ENCODE measurements around the gene TAF6L.
"Not testable (repeated sequence)": the region's sequence is repeated elsewhere in the genome, so short reads cannot be mapped to it uniquely, and the experiment has no call there.

Gene TAF6L, protein sequence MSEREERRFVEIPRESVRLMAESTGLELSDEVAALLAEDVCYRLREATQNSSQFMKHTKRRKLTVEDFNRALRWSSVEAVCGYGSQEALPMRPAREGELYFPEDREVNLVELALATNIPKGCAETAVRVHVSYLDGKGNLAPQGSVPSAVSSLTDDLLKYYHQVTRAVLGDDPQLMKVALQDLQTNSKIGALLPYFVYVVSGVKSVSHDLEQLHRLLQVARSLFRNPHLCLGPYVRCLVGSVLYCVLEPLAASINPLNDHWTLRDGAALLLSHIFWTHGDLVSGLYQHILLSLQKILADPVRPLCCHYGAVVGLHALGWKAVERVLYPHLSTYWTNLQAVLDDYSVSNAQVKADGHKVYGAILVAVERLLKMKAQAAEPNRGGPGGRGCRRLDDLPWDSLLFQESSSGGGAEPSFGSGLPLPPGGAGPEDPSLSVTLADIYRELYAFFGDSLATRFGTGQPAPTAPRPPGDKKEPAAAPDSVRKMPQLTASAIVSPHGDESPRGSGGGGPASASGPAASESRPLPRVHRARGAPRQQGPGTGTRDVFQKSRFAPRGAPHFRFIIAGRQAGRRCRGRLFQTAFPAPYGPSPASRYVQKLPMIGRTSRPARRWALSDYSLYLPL

GRCh38 chr11:62771144-62772021 lies at the start of gene TAF6L:
TSS of gene TAF6L (plus strand) at chr11:62771396. CDS start at chr11:62775784, 4,388 bp downstream.
- DNase-seq, result peak; percentile 89 to 93

- DNase-seq, result no peak
Measured at GRCh38 chr11:62721994-62722393, 49.2 kb upstream of the TAF6L start.

DNA sequence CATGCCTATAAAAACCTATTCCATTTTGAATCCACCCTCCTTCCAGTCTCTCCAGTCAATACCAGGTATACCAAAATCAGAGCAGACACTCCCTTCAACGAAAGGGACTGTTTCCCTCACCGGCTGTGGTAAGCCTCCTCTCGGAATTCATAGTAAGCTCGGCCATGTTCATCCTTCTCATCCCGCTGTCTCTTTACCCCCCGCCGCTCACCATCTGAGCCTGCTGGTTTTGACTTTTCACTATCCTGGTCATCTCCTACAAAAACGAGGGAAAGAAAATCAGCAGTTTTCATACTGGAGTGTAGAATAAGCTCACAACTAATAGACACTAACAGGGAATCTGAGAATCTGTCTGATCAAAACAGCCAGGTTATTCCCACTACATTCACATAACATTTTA lies 47.0 kb upstream of the TAF6L start:
- DNase-seq, result no peak

GRCh38 chr11:62725646-62726045 lies 45.5 kb upstream of the TAF6L start:
- no peak for DNase-seq

GRCh38 chr11:62726156-62726914 lies 44.9 kb upstream of the TAF6L start:
- no peak for DNase-seq

GRCh38 chr11:62726915-62727164 lies 44.4 kb upstream of the TAF6L start:
- no peak for DNase-seq

GRCh38 chr11:62727165-62727871 lies 43.9 kb upstream of the TAF6L start, which contains the start of gene HNRNPUL2:
TSS of gene HNRNPUL2 (minus strand) at chr11:62727457. CDS start at chr11:62727156, 301 bp downstream.
- peak; percentile 99 for DNase-seq

- DNase-seq, result peak; percentile 91 to 97
Measured at GRCh38 chr11:62727872-62728170, 43.4 kb upstream of the TAF6L start.

DNA sequence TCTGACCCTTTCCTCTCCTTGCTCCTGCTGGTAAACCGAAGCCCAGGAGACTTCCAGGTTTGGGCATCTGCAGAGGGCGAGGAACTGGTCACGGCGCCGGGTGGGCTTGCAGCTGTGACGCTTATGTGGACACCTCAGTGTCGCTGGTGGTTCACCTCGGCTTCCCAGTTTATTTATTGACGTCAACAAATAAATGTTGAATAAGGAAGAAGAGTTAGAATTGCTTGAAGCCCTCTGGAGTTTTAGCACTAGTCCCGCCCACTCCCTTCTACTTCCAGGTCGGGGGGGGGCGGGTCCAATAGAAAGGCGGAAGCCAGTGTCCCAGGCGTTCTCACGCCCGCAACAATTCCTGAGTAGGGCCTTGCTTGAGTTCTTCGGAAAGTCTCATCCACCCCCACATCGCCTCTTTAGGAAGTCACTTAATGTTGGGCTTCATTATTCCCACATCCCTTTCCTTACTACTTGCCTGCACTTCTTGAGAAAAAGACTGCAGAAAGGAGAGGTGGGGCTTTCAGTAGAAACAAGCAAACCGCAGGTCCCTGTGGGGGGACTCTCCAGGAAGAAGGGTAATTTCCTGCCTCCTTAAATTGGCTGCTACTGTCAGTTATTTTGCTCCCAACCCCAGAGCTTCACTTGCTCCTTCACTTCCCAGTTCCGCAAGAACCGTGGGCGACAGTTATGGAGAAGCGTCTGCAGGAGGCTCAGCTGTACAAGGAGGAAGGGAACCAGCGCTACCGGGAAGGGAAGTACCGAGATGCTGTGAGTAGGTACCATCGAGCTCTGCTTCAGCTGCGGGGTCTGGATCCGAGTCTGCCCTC lies 42.8 kb upstream of the TAF6L start, which contains the start of gene TTC9C:
TSS of gene TTC9C (plus strand) at position 316 of the 818 bp plus-strand sequence. CDS start at position 679, 363 bp downstream.
- peak; percentile 79 to 85 for DNase-seq

- DNase-seq, result not testable (repeated sequence)
Measured at GRCh38 chr11:62730076-62730475, 41.1 kb upstream of the TAF6L start.

GRCh38 chr11:62732830-62733229 lies 38.4 kb upstream of the TAF6L start:
- DNase-seq, result no peak

GRCh38 chr11:62737196-62737595 lies 34.0 kb upstream of the TAF6L start:
- DNase-seq, result no peak

GRCh38 chr11:62747475-62748160 lies 23.6 kb upstream of the TAF6L start:
- no peak for DNase-seq

DNA sequence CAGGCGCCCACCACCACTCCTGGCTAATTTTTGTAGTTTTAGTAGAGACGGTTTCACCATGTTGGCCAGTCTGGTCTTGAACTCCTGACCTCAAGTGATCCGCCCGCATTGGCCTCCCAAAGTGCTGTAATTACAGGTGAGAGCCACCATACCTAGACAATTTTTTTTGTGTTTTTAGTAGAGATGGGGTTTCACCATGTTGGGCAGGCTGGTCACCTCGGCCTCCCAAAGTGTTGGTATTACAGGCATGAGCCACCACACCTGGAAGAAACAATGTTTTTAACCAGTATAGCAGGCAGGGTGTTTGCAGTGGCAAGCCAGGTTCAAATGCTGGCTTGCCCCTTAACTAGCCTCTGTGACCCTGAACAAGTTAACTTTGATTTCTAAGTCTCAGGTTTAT lies 21.3 kb upstream of the TAF6L start:
- DNase-seq, result not testable (repeated sequence)

DNA sequence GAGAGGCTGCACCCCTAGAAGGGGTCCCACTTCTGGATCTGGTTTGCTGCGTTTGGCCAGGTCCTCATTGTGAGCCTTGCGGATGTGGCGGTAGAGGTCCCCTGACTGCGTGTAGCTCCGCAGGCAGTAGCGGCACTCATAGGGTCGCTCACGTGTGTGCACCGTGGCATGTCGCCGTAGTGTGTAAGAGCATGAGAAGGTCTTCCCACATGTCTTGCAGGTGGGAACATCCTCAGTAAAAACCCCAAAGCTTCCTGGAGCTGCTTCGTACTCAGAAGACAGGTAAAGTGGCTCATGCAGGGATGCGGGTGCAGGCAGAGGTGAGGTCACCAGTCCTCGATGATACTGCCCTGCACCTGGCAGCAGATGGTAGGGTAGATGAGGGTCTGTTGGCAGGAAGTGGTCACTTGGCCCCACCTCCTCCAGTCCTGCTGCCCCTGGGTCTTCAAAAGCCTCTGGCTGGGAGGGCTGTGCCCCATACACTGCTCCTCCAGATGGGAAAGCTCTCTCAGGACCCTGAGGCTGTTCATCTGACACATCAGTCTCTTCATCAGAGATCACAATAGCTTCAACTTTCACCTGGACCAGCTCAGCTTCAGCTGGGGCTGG lies 18.9 kb upstream of the TAF6L start:
- DNase-seq, result no peak

DNA sequence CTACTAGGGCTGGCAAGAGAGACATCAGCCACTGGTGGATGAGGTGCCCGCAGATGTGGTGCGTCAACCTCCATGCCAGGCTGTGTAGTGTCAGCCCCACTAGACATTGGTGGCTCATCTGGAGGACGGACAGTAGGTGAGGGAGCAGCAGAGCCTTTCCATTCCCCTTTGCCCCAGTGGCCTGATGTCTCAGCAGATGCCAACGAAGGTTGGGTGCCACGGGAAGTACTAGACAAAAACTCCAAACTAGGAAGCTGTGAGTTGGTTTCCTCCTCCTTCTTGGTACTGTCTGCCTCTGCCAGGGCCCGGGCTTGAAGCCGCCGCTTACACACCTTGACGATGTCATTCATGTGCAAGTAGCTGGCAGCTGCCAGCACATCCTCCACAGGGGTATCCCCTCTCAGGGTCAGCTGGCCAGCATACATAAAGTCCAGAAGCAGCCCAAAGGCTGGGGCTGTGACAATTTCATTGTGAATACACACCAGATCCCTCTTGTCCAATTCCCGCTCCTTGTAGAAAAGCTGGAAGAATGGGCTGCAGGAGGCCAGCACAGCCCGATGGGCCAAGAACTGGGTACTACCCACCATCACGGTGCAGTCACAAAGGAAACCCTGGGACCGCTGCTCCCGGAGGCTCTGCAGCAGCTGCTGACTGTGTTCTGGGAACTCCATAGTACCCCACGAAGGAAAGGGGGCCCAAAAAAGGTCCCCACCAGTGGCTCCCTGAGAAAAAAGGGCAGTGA lies 18.0 kb upstream of the TAF6L start:
- no peak for DNase-seq

- peak; percentile 99 for DNase-seq
Measured at GRCh38 chr11:62753736-62754603, 17.2 kb upstream of the TAF6L start, which contains the start of gene ZBTB3. TSS of gene ZBTB3 (minus strand) at chr11:62754160. CDS start at chr11:62753664, 496 bp downstream.

GRCh38 chr11:62755086-62755615 lies 16.0 kb upstream of the TAF6L start:
- DNase-seq, result no peak
